Measurements from ENCODE around the gene BORCS6.

The BORCS6 gene

GRCh38 chr17:8145811-8146210 lies 44.2 kb downstream of the BORCS6 start:
- peaks cover 72% of the 10 kb centered on the region for H3K36me3 ChIP-seq (ENCODE audit: control insufficient read depth, low read length)
- H3K9me2 ChIP-seq (replicated peaks; ENCODE audit: control insufficient read depth, low read length), result no peaks in the 10 kb centered on the region
- H3K27me3 ChIP-seq (ENCODE audit: control insufficient read depth, low read length), result no peaks in the 10 kb centered on the region
- H3K27ac ChIP-seq (ENCODE audit: low read depth, low read length), result no peak overlapping the region
- H3K4me3 ChIP-seq (ENCODE audit: low read length), result no peak overlapping the region
- H4K20me1 ChIP-seq (ENCODE audit: control insufficient read depth, insufficient read depth, low read depth, low read length), result no peaks in the 10 kb centered on the region
- TF ChIP-seq EZH2phosphoT487 (IDR thresholded peaks at IDR 0.05; ENCODE audit: borderline replicate concordance, low read length) (no peak), CTCF (IDR thresholded peaks at IDR 0.05; ENCODE audit: low read depth, low read length, poor library complexity, severe bottlenecking) (no peak)
- H3K79me2 ChIP-seq (ENCODE audit: control insufficient read depth, low read length), result peaks cover 10% of the 10 kb centered on the region
- no peaks in the 10 kb centered on the region for H3F3A ChIP-seq (ENCODE audit: control insufficient read depth, insufficient read depth)
- peaks cover 7% of the 10 kb centered on the region for H3K4me1 ChIP-seq (ENCODE audit: control insufficient read depth, low read length)
- H3K4me2 ChIP-seq (ENCODE audit: low read length), result no peak overlapping the region
- H3K9me3 ChIP-seq (ENCODE audit: control insufficient read depth, insufficient read depth, low read length), result no peaks in the 10 kb centered on the region

- H3K4me3 ChIP-seq (ENCODE audit: low read length), result no peak overlapping the region
These were observed 45.4 kb downstream of the BORCS6 start for GRCh38 chr17:8144401-8145231.

GRCh38 chr17:8143581-8144400 lies 46.2 kb downstream of the BORCS6 start:
- Histone ChIP-seq H4K20me1 (ENCODE audit: control insufficient read depth, insufficient read depth, low read depth, low read length) (no peaks in the 10 kb centered on the region), H3K4me2 (ENCODE audit: low read length) (no peak overlapping the region), H3K9me3 (ENCODE audit: control insufficient read depth, insufficient read depth, low read length) (no peaks in the 10 kb centered on the region), H3K4me1 (ENCODE audit: control insufficient read depth, low read length) (peaks cover 8% of the 10 kb centered on the region), H3K79me2 (ENCODE audit: control insufficient read depth, low read length) (no peaks in the 10 kb centered on the region), H3F3A (ENCODE audit: control insufficient read depth, insufficient read depth) (peaks cover 3% of the 10 kb centered on the region), H3K36me3 (ENCODE audit: control insufficient read depth, low read length) (peaks cover 63% of the 10 kb centered on the region), H3K4me3 (ENCODE audit: low read length) (no peak overlapping the region), H3K27ac (ENCODE audit: low read depth, low read length) (no peak overlapping the region), H3K27me3 (ENCODE audit: control insufficient read depth, low read length) (no peaks in the 10 kb centered on the region), H3K9me2 (replicated peaks; ENCODE audit: control insufficient read depth, low read length) (no peaks in the 10 kb centered on the region)
- TF ChIP-seq CTCF (IDR thresholded peaks at IDR 0.05; ENCODE audit: low read depth, low read length, poor library complexity, severe bottlenecking), result no peak
- TF ChIP-seq EZH2phosphoT487 (IDR thresholded peaks at IDR 0.05; ENCODE audit: borderline replicate concordance, low read length), result no peak

More at GRCh38 chr17:8144401-8145231, 45.4 kb downstream of the BORCS6 start:
- Histone ChIP-seq H3K79me2 (ENCODE audit: control insufficient read depth, low read length) (no peaks in the 10 kb centered on the region), H3K27ac (ENCODE audit: low read depth, low read length) (no peak overlapping the region), H3K4me2 (ENCODE audit: low read length) (no peak overlapping the region), H3K4me1 (ENCODE audit: control insufficient read depth, low read length) (peaks cover 3% of the 10 kb centered on the region), H3F3A (ENCODE audit: control insufficient read depth, insufficient read depth) (no peaks in the 10 kb centered on the region), H3K27me3 (ENCODE audit: control insufficient read depth, low read length) (no peaks in the 10 kb centered on the region), H3K9me3 (ENCODE audit: control insufficient read depth, insufficient read depth, low read length) (no peaks in the 10 kb centered on the region), H4K20me1 (ENCODE audit: control insufficient read depth, insufficient read depth, low read depth, low read length) (no peaks in the 10 kb centered on the region), H3K36me3 (ENCODE audit: control insufficient read depth, low read length) (peaks cover 70% of the 10 kb centered on the region), H3K9me2 (replicated peaks; ENCODE audit: control insufficient read depth, low read length) (no peaks in the 10 kb centered on the region)
- TF ChIP-seq CTCF (IDR thresholded peaks at IDR 0.05; ENCODE audit: low read depth, low read length, poor library complexity, severe bottlenecking) (no peak), EZH2phosphoT487 (IDR thresholded peaks at IDR 0.05; ENCODE audit: borderline replicate concordance, low read length) (no peak)
